Skeletal muscle cell (primary cell): ENCODE results near the gene FAM9A.

Experiments
- DNase-seq: peaks from one replicate; pipeline ENCODE4 v3.0.0-alpha.2; 2010; ENCODE audit warnings: low read depth
- H3K4me3 ChIP-seq: 2 replicates; pipeline ENCODE4 v1.5.1; 2011; ENCODE audit warnings: low read depth, mild to moderate bottlenecking, control low read depth, low read length, moderate library complexity

Gene FAM9A

GRCh38 chrX:8801041-8801599 lies at the start of gene FAM9A:
Gene FAM9A, minus strand, starts transcription at chrX:8801383. Its CDS starts 1,212 bp downstream, at chrX:8800171.
- DNase-seq = no peak
- no peak within 1 kb of the TSS for H3K4me3 ChIP-seq

- no peak overlapping the region for H3K4me3 ChIP-seq
- no peak for DNase-seq
Measured at GRCh38 chrX:8850478-8850877, 49.3 kb upstream of the FAM9A start.

- no peak overlapping the region for H3K4me3 ChIP-seq
- no peak for DNase-seq
Measured at GRCh38 chrX:8849945-8850344, 48.8 kb upstream of the FAM9A start.

GRCh38 chrX:8849458-8849857 lies 48.3 kb upstream of the FAM9A start:
- no peak overlapping the region for H3K4me3 ChIP-seq
- no peak for DNase-seq

- H3K4me3 ChIP-seq = no peak overlapping the region
- DNase-seq = no peak
Measured at GRCh38 chrX:8848911-8849310, 47.7 kb upstream of the FAM9A start.

GRCh38 chrX:8848441-8848840 lies 47.3 kb upstream of the FAM9A start:
- no peak for DNase-seq
- H3K4me3 ChIP-seq = no peak overlapping the region

- H3K4me3 ChIP-seq = no peak overlapping the region
- DNase-seq = no peak
Measured at GRCh38 chrX:8847360-8847759, 46.2 kb upstream of the FAM9A start.

GRCh38 chrX:8846266-8846665 lies 45.1 kb upstream of the FAM9A start:
- H3K4me3 ChIP-seq = no peak overlapping the region
- no peak for DNase-seq

- DNase-seq = no peak
- H3K4me3 ChIP-seq = no peak overlapping the region
Measured at GRCh38 chrX:8845469-8845868, 44.3 kb upstream of the FAM9A start.

GRCh38 chrX:8845060-8845459 lies 43.9 kb upstream of the FAM9A start:
- no peak overlapping the region for H3K4me3 ChIP-seq
- DNase-seq = peak; percentile 42

GRCh38 chrX:8844157-8844556 lies 43.0 kb upstream of the FAM9A start:
- DNase-seq = no peak

GRCh38 chrX:8841911-8842310 lies 40.7 kb upstream of the FAM9A start:
- no peak overlapping the region for H3K4me3 ChIP-seq
- DNase-seq = no peak

More at GRCh38 chrX:8844157-8844556, 43.0 kb upstream of the FAM9A start:
- H3K4me3 ChIP-seq = no peak overlapping the region

GRCh38 chrX:8834392-8834791 lies 33.2 kb upstream of the FAM9A start:
- no peak overlapping the region for H3K4me3 ChIP-seq
- no peak for DNase-seq

GRCh38 chrX:8832582-8833378 lies 31.6 kb upstream of the FAM9A start:
- DNase-seq = no peak
- H3K4me3 ChIP-seq = no peak overlapping the region

GRCh38 chrX:8823698-8824097 lies 22.5 kb upstream of the FAM9A start:
- no peak overlapping the region for H3K4me3 ChIP-seq
- DNase-seq = no peak

GRCh38 chrX:8822002-8822401 lies 20.8 kb upstream of the FAM9A start:
- no peak for DNase-seq
- no peak overlapping the region for H3K4me3 ChIP-seq

- H3K4me3 ChIP-seq = no peak overlapping the region
- DNase-seq = no peak
Measured at GRCh38 chrX:8820910-8821527, 19.8 kb upstream of the FAM9A start.

- no peak overlapping the region for H3K4me3 ChIP-seq
- no peak for DNase-seq
Measured at GRCh38 chrX:8815460-8816065, 14.4 kb upstream of the FAM9A start.

- DNase-seq = no peak
- H3K4me3 ChIP-seq = no peak overlapping the region
Measured at GRCh38 chrX:8813036-8813435, 11.9 kb upstream of the FAM9A start.

GRCh38 chrX:8811611-8812010 lies 10.4 kb upstream of the FAM9A start:
- H3K4me3 ChIP-seq = no peak overlapping the region

More at GRCh38 chrX:8811611-8812010, 10.4 kb upstream of the FAM9A start:
- DNase-seq = no peak
